ENCODE results near the gene CNTN2. TPM values are rescaled to one million over a fixed set of nuclear protein-coding genes. Genes with fewer than 3 reads are reported as not detected.

Gene CNTN2
- polyA plus RNA-seq, 1 donor (not counting 4 experiments of a cell fraction or from before 2014, with no cell fraction given): not detected

DNA sequence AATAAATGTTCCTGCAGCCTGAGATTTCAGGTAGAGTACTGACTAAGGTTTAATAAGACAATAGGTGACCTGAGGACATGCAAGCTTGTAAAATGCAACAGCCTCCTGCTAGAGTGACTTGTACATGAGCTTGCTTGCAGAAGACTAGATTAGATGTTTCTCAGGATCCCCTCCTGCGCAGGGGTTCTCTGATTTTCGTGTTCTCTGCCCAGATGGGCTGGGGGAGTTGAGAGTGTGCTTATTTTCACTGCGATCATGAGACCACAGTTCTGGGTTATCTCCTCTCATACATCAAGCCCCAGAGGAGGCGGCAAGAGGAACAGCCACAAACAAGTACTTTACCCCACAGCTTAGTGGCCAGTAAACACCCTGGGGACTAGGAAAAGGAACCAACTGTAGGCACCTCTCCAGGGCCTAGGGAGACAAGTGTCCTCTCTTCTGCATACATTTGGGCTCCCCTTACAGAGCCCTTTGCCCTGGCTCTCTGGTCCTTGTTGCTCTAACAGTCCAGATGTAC lies 33.3 kb downstream of the CNTN2 start:
- peaks cover 0 to 1% of the 10 kb centered on the region in 2 experiments for H3K36me3 ChIP-seq (ENCODE audit: control insufficient read depth in 2 of 2, extremely low read depth in 1 of 2, insufficient read depth in 2 of 2, low read length in 2 of 2)
- no peak overlapping the region for H2AFZ ChIP-seq (ENCODE audit: control insufficient read depth, low read length)
- no peak for TF ChIP-seq EZH2 (IDR thresholded peaks at IDR 0.05; ENCODE audit: low read length)
- TF ChIP-seq, protein P1, sequence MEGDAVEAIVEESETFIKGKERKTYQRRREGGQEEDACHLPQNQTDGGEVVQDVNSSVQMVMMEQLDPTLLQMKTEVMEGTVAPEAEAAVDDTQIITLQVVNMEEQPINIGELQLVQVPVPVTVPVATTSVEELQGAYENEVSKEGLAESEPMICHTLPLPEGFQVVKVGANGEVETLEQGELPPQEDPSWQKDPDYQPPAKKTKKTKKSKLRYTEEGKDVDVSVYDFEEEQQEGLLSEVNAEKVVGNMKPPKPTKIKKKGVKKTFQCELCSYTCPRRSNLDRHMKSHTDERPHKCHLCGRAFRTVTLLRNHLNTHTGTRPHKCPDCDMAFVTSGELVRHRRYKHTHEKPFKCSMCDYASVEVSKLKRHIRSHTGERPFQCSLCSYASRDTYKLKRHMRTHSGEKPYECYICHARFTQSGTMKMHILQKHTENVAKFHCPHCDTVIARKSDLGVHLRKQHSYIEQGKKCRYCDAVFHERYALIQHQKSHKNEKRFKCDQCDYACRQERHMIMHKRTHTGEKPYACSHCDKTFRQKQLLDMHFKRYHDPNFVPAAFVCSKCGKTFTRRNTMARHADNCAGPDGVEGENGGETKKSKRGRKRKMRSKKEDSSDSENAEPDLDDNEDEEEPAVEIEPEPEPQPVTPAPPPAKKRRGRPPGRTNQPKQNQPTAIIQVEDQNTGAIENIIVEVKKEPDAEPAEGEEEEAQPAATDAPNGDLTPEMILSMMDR (optimal IDR thresholded peaks at IDR 0.05 in 1 of 3, IDR thresholded peaks at IDR 0.05 in 1 of 3, conservative IDR thresholded peaks at IDR 0.05 in 1 of 3; ENCODE audit: extremely low read depth in 1 of 3, insufficient read depth in 2 of 3, low read length in 3 of 3): no peak
- no peak overlapping the region for H3K9ac ChIP-seq (ENCODE audit: control insufficient read depth, extremely low read depth, insufficient read depth, low read length)
- H3K79me2 ChIP-seq (ENCODE audit: control insufficient read depth, insufficient read depth, low read length): no peaks in the 10 kb centered on the region
- no peaks in the 10 kb centered on the region for H3K9me1 ChIP-seq (ENCODE audit: control insufficient read depth, extremely low read depth, insufficient read depth, low read length)
- H3K27ac ChIP-seq (ENCODE audit: control insufficient read depth, insufficient read depth, low read length): no peak overlapping the region
- FAIRE-seq: no peak
- DNase-seq (ENCODE audit: low read depth, low spot score): no peak
- peaks cover 20% of the 10 kb centered on the region for H3K4me1 ChIP-seq (ENCODE audit: control insufficient read depth, extremely low read depth, insufficient read depth, low read length)
- H3K27me3 ChIP-seq (ENCODE audit: control insufficient read depth, extremely low read depth, insufficient read depth, low read length): no peaks in the 10 kb centered on the region
- no peaks in the 10 kb centered on the region for H3K9me3 ChIP-seq (ENCODE audit: control insufficient read depth, low read depth, low read length)
- H3K4me3 ChIP-seq (ENCODE audit: control insufficient read depth in 2 of 3, extremely low read depth in 1 of 3, insufficient read depth in 2 of 3, low read depth in 1 of 3, low read length in 3 of 3): no peak overlapping the region
- no peak overlapping the region for H3K4me2 ChIP-seq (ENCODE audit: control insufficient read depth, extremely low read depth, insufficient read depth, low read depth, low read length)
- dilution Hi-C loops (cut with MboI; ENCODE audit: extremely low pct_ligation_motif_present, low sequenced_read_pairs): no loop called here
- H4K20me1 ChIP-seq (ENCODE audit: control insufficient read depth, extremely low read depth, insufficient read depth, low read length): no peaks in the 10 kb centered on the region

DNA sequence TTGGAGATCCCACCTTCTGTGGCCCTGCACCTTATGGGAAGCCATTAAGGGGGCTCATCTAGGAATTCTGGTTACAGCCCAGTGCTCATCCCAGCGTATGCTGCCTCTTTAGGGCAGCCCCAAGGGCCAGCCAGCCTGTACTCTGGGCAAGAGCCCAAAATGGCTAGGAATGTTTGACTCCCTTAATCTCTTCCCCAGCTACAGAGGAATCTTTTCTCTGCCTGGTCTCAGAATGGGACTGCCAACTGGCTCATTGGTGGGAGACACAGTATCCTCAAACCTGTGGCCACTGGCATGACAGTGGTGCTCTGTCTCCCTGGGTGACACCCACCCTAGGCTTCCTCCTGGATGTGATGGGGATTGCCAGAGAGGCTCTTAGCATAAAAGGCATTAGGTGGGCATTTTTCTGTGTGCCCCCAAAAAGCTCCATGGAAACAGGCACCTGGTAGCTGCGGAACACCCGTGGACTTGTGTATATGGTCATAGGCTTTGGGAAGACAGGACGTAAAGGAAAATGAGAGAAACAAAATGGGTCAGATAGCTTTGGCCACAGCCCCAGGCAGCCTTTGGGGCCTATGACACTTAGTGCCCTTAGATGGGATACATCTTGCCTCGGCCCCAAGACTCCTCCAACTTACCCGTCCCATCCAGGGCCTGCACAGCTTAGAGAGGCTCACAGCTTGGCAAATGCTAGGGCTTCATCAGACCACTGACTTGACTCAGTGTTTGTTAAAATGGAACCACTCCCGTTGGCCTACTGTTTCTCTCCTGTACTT lies 34.3 kb downstream of the CNTN2 start:
- Histone ChIP-seq H2AFZ (ENCODE audit: control insufficient read depth, low read length) (no peak overlapping the region), H3K27ac (ENCODE audit: control insufficient read depth, insufficient read depth, low read length) (no peak overlapping the region), H3K79me2 (ENCODE audit: control insufficient read depth, insufficient read depth, low read length) (no peaks in the 10 kb centered on the region), H3K9ac (ENCODE audit: control insufficient read depth, extremely low read depth, insufficient read depth, low read length) (no peak overlapping the region), H4K20me1 (ENCODE audit: control insufficient read depth, extremely low read depth, insufficient read depth, low read length) (no peaks in the 10 kb centered on the region), H3K27me3 (ENCODE audit: control insufficient read depth, extremely low read depth, insufficient read depth, low read length) (no peaks in the 10 kb centered on the region), H3K36me3 (ENCODE audit: control insufficient read depth in 2 of 2, extremely low read depth in 1 of 2, insufficient read depth in 2 of 2, low read length in 2 of 2) (peaks cover 0 to 1% of the 10 kb centered on the region in 2 experiments), H3K4me1 (ENCODE audit: control insufficient read depth, extremely low read depth, insufficient read depth, low read length) (peaks cover 20% of the 10 kb centered on the region), H3K9me3 (ENCODE audit: control insufficient read depth, low read depth, low read length) (no peaks in the 10 kb centered on the region), H3K4me3 (ENCODE audit: control insufficient read depth in 2 of 3, extremely low read depth in 1 of 3, insufficient read depth in 2 of 3, low read depth in 1 of 3, low read length in 3 of 3) (no peak overlapping the region), H3K9me1 (ENCODE audit: control insufficient read depth, extremely low read depth, insufficient read depth, low read length) (no peaks in the 10 kb centered on the region), H3K4me2 (ENCODE audit: control insufficient read depth, extremely low read depth, insufficient read depth, low read depth, low read length) (no peak overlapping the region)
- TF ChIP-seq, protein P1 (optimal IDR thresholded peaks at IDR 0.05 in 1 of 3, IDR thresholded peaks at IDR 0.05 in 1 of 3, conservative IDR thresholded peaks at IDR 0.05 in 1 of 3; ENCODE audit: extremely low read depth in 1 of 3, insufficient read depth in 2 of 3, low read length in 3 of 3): no peak
- TF ChIP-seq EZH2 (IDR thresholded peaks at IDR 0.05; ENCODE audit: low read length): no peak
- DNase-seq (ENCODE audit: low read depth, low spot score) (no peak), FAIRE-seq (no peak)
- dilution Hi-C loops (cut with MboI; ENCODE audit: extremely low pct_ligation_motif_present, low sequenced_read_pairs): no loop called here
